Lung microvascular endothelial cell (primary cell): ENCODE measurements around the gene DNASE1L1. TPM values are rescaled to one million over a fixed set of nuclear protein-coding genes. Genes with fewer than 3 reads are reported as not detected.

Experiments
- DNase-seq, 2 donors: peaks; one replicate each; pipeline versions ENCODE4 v3.0.0 to v3.0.0-alpha.2; 2010; ENCODE audit warnings: low read depth in 2 of 2
- total RNA-seq: library from RNA; depleted of rRNA; stranded (reverse); fragments of >200 nt; gene quantifications from 2 replicates; pipeline ENCODE4 v1.2.1, GENCODE V29; 2014

The DNASE1L1 gene
- total RNA-seq, 1 donor from 2014 or later: 86.3 TPM

- no peak for DNase-seq
These were observed 41.4 kb downstream of the DNASE1L1 start for GRCh38 chrX:154367474-154368308.

GRCh38 chrX:154366666-154367055, 42.4 kb downstream of the DNASE1L1 start:
- DNase-seq: no peak

DNA sequence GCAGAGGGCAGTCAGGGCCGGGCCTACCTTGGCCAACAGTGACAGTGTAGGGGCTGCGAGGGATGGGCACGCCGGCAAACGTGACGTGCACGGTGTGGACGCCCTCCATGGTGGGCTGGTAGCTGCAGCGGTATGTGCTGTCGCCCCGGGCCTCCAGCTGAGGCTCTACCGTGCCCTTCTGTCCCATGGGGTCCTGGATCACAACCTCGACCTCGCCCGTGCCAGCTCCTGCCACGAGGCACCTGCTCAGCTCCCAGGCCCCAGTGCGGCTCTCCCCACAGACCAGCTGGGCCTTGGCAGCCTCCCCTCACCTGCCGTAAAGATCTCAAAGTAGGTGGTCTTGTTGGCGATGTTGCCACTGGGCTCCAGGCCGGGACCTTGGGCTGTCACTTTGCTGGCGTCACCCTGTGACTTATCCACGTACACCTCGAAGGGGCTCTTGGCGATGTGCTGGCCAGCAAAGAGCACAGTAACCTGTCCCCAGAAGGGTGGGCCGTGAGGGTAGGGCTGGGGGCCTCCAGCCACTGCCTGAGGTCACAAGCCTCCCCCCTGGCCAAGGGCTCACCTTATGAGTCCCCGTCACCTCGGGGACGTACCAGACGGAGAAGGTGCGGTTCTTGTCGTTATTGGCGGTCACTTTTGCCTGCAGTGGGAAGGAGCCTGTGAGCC, 42.9 kb downstream of the DNASE1L1 start:
- DNase-seq: no peak

- DNase-seq: no peak
These were observed 43.9 kb downstream of the DNASE1L1 start for GRCh38 chrX:154365052-154365600.

DNA sequence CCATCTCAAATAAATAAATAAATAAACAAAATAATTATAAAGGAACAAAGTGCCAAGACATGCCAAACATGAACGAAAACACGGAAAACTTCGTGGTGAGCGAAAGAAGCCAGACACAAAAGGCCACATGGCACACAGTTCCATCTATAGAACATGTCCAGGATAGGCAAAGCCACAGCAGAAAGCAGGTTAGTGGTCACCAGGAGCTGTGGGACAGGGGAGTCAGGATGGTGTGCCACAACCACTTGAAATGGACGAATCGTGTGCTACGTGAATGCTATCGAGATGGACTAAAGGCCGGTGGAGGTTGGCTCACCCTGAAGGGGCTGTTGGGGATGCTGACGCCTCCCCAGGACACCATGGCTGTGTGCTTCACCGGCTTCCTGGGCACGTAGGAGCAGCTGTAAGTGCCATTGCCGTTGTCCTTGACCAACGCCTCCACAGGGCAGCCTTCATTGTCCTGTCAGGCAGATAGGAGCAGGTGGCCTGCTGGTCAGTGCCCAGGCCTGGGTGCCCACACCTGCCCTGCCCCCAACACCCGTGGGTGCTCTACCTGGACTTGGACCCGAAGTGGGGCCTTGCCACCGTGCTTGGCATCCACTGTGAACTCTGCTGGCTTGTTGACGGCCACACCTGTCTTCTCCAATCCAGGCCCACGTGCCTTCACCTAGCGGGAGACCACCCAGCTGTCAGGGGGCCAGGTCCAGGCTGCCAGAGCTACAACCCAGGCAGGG, 45.2 kb downstream of the DNASE1L1 start:
- no peak for DNase-seq

DNA sequence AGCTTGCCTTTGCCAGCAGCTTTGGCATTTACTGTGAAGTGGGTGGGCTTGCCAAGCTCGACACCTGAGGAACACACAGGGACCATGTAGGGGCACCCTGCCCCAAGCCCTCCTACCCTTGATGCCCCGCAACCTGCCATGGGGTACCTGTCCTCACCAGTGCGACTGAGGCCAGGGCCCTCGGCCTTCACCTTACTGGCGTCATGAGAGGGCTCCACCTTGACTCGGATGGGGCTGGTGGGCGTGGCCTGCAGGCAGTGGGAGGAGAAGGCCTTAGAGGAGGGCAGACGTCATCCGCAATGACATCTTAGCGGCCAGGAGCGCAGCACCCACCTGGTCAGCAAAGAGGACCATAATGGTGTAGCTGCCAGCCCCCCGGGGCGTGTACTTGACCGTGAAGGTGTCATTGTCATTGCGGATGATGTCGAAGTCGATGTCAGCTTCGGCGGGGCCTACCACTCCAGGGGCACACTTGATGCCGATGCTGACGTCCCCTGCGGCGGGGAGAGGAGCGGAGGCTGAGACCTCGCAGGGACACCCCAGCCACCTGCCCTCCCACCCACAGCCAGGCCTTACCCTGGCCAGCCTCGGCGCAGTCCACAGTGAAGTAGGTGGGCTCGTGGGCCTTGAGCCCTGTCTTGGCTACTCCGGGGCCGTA, 46.8 kb downstream of the DNASE1L1 start:
- DNase-seq: no peak

- no peak for DNase-seq
These were observed 48.8 kb downstream of the DNASE1L1 start for GRCh38 chrX:154360155-154360713.

GRCh38 chrX:154359362-154360154, 49.5 kb downstream of the DNASE1L1 start:
- no peak for DNase-seq

DNA sequence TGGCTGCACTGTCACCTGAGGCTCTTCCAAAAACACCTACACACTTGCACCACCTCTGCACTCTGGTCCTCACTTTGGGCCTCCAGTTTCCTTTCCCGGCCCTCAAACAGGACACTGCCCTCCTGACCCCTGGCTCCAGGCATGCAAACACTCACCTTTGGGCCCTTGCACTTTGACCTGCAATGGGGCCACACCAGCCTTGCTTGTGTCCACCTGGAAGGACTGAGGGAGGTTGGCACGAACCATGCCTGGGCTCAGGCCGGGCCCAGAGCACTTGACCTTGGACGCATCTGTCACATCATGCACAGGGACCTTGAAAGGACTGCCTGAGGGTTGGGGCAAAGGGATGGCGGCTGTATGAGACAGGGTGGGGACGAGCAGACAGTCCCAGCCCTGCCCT, 50.2 kb downstream of the DNASE1L1 start:
- DNase-seq: no peak

DNA sequence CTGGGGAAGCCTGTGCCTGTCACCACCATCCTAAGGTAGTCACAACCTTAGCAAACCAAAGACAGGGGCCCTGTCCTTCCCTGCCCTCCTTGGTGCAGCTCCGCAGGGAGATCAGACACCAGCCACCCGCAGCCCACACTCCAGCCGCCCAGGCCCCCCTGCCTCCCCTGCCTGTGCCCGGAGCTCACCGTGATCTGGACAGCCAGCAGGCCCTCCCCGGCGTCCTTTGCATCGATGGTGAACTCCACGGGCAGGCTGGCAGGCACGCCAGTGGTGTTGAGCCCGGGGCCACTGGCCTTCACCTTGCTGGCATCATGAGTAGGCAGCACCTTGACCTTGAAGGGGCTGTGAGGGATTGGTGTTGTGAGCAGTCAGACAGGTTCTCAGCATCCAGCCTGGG, 51.0 kb downstream of the DNASE1L1 start:
- DNase-seq: no peak

GRCh38 chrX:154357205-154357604, 51.8 kb downstream of the DNASE1L1 start:
- no peak for DNase-seq

- DNase-seq: no peak
These were observed 52.5 kb downstream of the DNASE1L1 start for GRCh38 chrX:154356596-154356995.

- no peak for DNase-seq
These were observed 53.3 kb downstream of the DNASE1L1 start for GRCh38 chrX:154355776-154356140.

- no peak for DNase-seq
These were observed 53.8 kb downstream of the DNASE1L1 start for GRCh38 chrX:154355094-154355775.

DNA sequence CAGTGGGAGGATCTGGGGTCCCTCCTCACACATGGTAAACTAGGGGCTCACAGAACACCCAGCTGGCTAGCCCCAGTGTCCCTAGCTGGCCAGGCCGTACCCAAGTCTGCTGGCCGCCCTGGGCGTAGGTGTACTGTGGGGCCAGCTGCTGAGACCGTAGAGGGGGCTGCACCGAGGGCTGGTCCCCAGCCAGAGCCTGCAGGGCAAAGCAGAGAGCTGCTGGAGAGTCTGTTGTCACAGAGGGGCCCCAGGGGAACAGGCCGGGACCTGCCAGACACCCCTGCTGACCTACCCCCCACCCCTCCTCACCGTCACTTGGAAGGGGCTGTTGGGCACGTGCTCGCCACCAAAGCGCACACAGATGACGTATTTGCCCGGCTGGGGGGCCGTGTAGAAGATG, 54.5 kb downstream of the DNASE1L1 start:
- DNase-seq: no peak

DNA sequence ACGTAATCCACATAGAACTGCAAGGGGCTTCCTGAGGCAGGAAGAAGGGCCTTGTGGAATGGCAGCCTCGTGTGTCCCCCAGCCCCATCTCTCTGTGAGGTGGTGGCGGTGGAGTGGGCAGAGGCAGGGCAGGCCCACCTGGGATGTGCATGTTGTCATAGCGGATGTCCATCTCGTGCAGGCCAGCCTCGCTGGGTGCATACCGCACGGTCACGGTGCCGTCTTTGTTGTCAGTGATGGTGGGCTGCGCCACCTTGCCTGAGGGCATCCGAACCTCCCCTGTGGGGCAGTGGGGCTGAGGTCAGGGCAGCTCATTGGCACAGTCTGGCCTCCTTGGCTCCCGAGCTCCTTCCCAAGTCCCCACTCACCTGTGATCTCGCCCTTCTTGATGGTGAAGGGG, 55.0 kb downstream of the DNASE1L1 start:
- no peak for DNase-seq

DNA sequence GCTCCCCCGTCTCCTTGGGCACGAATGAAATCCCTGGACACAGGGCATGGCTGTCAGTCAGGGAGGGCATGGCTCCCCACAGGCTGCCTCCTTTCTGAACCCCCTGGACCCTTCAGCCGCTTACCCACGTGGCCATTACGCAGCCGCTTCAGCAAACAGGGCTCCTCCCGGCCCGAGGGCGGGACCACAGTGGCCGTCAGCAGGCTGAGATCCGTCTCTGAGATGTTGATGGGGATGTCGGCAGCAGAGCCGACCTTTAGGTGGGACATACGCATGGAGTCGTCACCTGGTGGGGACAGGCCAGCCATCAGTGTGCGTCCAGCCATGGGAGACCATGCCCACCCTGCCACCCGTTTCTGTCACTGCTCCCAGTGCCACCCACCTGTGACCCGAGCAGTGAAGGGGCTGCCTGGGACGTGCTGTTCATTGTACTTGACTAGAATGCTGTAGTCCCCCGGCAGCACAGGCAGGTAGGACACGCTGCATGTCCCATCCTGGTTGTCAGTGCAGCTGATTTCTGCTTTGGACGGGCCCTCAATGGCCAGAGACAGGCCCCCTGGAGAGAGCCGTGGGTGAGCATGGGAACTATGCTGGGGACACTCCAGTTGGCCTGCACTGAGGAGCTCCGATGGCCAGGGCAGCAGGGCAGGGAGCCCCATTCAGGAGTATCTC, 55.7 kb downstream of the DNASE1L1 start:
- DNase-seq: no peak

GRCh38 chrX:154352466-154352865, 56.6 kb downstream of the DNASE1L1 start:
- no peak for DNase-seq

DNA sequence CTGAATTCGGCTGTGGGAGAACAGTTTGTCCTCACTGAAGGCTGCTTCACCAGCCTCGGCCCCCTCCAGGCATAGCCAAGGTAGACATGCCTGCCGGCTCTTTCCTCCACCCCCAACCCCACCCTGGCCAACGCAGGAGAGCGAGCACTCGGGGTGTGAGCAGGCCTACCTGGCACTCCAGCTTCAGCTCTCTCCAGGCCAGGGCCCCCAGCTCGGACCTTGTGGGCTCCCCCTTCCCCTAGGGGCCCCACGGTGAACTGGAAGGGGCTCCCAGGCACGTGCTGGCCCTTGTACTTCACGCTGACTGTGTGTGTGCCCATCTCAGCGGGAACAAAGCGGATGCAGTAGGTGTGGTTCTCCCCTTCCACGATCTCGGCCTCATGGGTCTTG, 57.0 kb downstream of the DNASE1L1 start:
- DNase-seq: no peak
